HCT116 (cell line): ENCODE data around the gene SPARC. TPM values are rescaled to one million over a fixed set of nuclear protein-coding genes. Genes with fewer than 3 reads are reported as not detected.

Experiments used
- ATAC-seq: fragments of 200-7000 bp; cut with Tn5 transposase; 2 replicates; pipeline ENCODE4 v1.9.1; 2020; ENCODE audit warnings: mild to moderate bottlenecking, moderate library complexity
- BruUV-seq: library from RNA; stranded (reverse); fragments of 400-500 nt; replicated peaks from 2 replicates; lab custom pipeline; 2021; lab: Mats Ljungman, UMichigan
- CTCF ChIA-PET: fragments of 300-600 bp; sonication (Branson Sonifier 250); formaldehyde crosslinking; loops from one replicate; lab custom pipeline; 2021; ENCODE audit warnings: antibody characterized with exemption; lab: Charles Lee
- POLR2A ChIA-PET: fragments of 300-600, 350-600 bp; sonication (Branson Sonifier 250); formaldehyde crosslinking; loops from one replicate; lab custom pipeline; 2021; ENCODE audit warnings: antibody characterized with exemption; lab: Charles Lee
- RAD21 ChIA-PET, 2 experiments: fragments of 300-600 bp; sonication (Branson Sonifier 250); formaldehyde crosslinking; loops; one replicate each; lab custom pipeline; 2023; ENCODE audit warnings: low total read pairs in 2 of 2; ENCODE audit not compliant: uncharacterized antibody in 2 of 2, unreplicated experiment in 2 of 2, low non-redundant PET in 1 of 2; lab: Charles Lee
- DNase-seq: peaks from one replicate; pipeline ENCODE4 v3.0.0-alpha.2; 2010; ENCODE audit warnings: low read depth, low spot score
- H2AFZ ChIP-seq: fragments of 200-600 bp; shearing (Covaris generic), sonication (generic); 2 replicates; pipeline ENCODE4 v1.6.1; 2017; ENCODE audit warnings: low read depth, mixed run types, mixed read lengths, antibody characterized with exemption, low read length; ENCODE audit not compliant: poor library complexity, severe bottlenecking
- H3K27ac ChIP-seq: 2 replicates; pipeline ENCODE4 v1.5.1; 2012; ENCODE audit warnings: low read depth, low read length
- H3K27me3 ChIP-seq: fragments of 200-600 bp; sonication (generic); 2 replicates; pipeline ENCODE4 v1.6.1; 2016; ENCODE audit warnings: mixed run types, low read length, mixed read lengths; ENCODE audit not compliant: insufficient read depth
- H3K36me3 ChIP-seq, 2 experiments: fragments of 200-500 bp in 1 of 2; fragments of 200-600 bp in 1 of 2; sonication (Bioruptor generic) in 1 of 2; sonication (generic) in 1 of 2; 2 replicates each; pipeline versions ENCODE4 v1.5.1 to v1.6.1; 2014 to 2016; ENCODE audit warnings: low read length in 2 of 2, inconsistent platforms in 1 of 2, mixed read lengths in 1 of 2, mixed run types in 1 of 2; ENCODE audit not compliant: insufficient read depth in 2 of 2, control insufficient read depth in 1 of 2
- H3K4me1 ChIP-seq, 2 experiments: fragments of 200-600 bp in 1 of 2; sonication (generic) in 1 of 2; 2 replicates each; pipeline versions ENCODE4 v1.5.1 to v1.6.1; 2012 to 2017; ENCODE audit warnings: low read length in 2 of 2, inconsistent platforms in 1 of 2, mild to moderate bottlenecking in 1 of 2, mixed read lengths in 1 of 2, mixed run types in 1 of 2, moderate library complexity in 1 of 2; ENCODE audit not compliant: insufficient read depth in 2 of 2, control insufficient read depth in 1 of 2
- H3K4me2 ChIP-seq: fragments of 200-600 bp; sonication (generic); 2 replicates; pipeline ENCODE4 v1.6.1; 2017; ENCODE audit warnings: mixed run types, low read length, mixed read lengths
- H3K4me3 ChIP-seq, 2 experiments: fragments of 200-600 bp in 1 of 2; sonication (generic) in 1 of 2; replicated peaks in 1 of 2; 2 replicates each; pipeline ENCODE4 v1.5.1; 2011 to 2016; ENCODE audit warnings: low read length in 2 of 2, control low read depth in 1 of 2, low read depth in 1 of 2, mild to moderate bottlenecking in 1 of 2, mixed read lengths in 1 of 2, mixed run types in 1 of 2
- H3K79me2 ChIP-seq: fragments of 200-600 bp; sonication (generic); 2 replicates; pipeline ENCODE4 v1.6.1; 2017; ENCODE audit warnings: mild to moderate bottlenecking, mixed run types, low read length, moderate library complexity, mixed read lengths; ENCODE audit not compliant: insufficient read depth
- H3K9ac ChIP-seq: fragments of 200-600 bp; sonication (generic); 2 replicates; pipeline ENCODE4 v1.6.1; 2016; ENCODE audit warnings: low read length, mixed read lengths
- H3K9me2 ChIP-seq: fragments of 200-600 bp; sonication (generic), shearing (Covaris generic); 2 replicates; pipeline ENCODE4 v1.6.1; 2017; ENCODE audit warnings: mixed run types, mild to moderate bottlenecking, moderate library complexity; ENCODE audit not compliant: insufficient read depth
- H3K9me3 ChIP-seq, 2 experiments: fragments of 200-500 bp in 1 of 2; fragments of 200-600 bp in 1 of 2; sonication (Bioruptor generic) in 1 of 2; sonication (generic) in 1 of 2; 2 replicates each; pipeline ENCODE4 v1.6.1; 2014 to 2017; ENCODE audit warnings: low read length in 2 of 2, mixed read lengths in 2 of 2, inconsistent platforms in 1 of 2, low read depth in 1 of 2, mild to moderate bottlenecking in 1 of 2, mixed run types in 1 of 2, moderate library complexity in 1 of 2; ENCODE audit not compliant: control insufficient read depth in 1 of 2, insufficient read depth in 1 of 2
- H4K20me1 ChIP-seq: fragments of 200-600 bp; sonication (generic), shearing (Covaris generic); 2 replicates; pipeline ENCODE4 v1.6.1; 2017; ENCODE audit warnings: mixed run types, mild to moderate bottlenecking, moderate library complexity; ENCODE audit not compliant: insufficient read depth
- CBX3 ChIP-seq: IDR thresholded peaks from 2 replicates; pipeline ENCODE4 v1.6.1; 2012; ENCODE audit warnings: low read depth
- EZH2 ChIP-seq: fragments of 200-600 bp; sonication (generic); IDR thresholded peaks from 2 replicates; pipeline ENCODE4 v1.6.1; 2017; ENCODE audit warnings: antibody characterized with exemption, mixed run types
- FOSL1 ChIP-seq: IDR thresholded peaks from 2 replicates; pipeline ENCODE4 v1.6.1; 2012; ENCODE audit warnings: low read depth
- JUND ChIP-seq: IDR thresholded peaks from 2 replicates; pipeline ENCODE4 v1.6.1; 2012
- POLR2A ChIP-seq: IDR thresholded peaks from 2 replicates; pipeline ENCODE4 v1.7.0; 2011; ENCODE audit warnings: borderline replicate concordance; ENCODE audit not compliant: insufficient read depth, insufficient read length; ENCODE audit errors: extremely low read depth
- RAD21 ChIP-seq: IDR thresholded peaks from 2 replicates; pipeline ENCODE4 v1.6.1; 2012; ENCODE audit warnings: low read depth, mild to moderate bottlenecking
- REST ChIP-seq: IDR thresholded peaks from 2 replicates; pipeline ENCODE4 v1.6.1; 2012; ENCODE audit warnings: low read depth
- SIN3A ChIP-seq: IDR thresholded peaks from 2 replicates; pipeline ENCODE4 v1.6.1; 2012; ENCODE audit warnings: low read depth
- SRF ChIP-seq: IDR thresholded peaks from 2 replicates; pipeline ENCODE4 v1.6.1; 2012; ENCODE audit warnings: low read depth
- YY1 ChIP-seq: IDR thresholded peaks from 2 replicates; pipeline ENCODE4 v1.6.1; 2011; ENCODE audit warnings: low read length, low read depth, moderate library complexity, mild to moderate bottlenecking; ENCODE audit not compliant: insufficient replicate concordance; ENCODE audit errors: extremely low read depth
- ZFX ChIP-seq: fragments of 450-650 bp; IDR thresholded peaks from 2 replicates; pipeline ENCODE4 v1.6.1; 2017
- ZNF274 ChIP-seq: fragments of 200-500 bp; sonication (Bioruptor generic); IDR thresholded peaks from 2 replicates; pipeline ENCODE4 v1.6.1; 2014; ENCODE audit warnings: mild to moderate bottlenecking, low read depth, low read length, inconsistent platforms
- intact Hi-C: fragments of 100-400 bp; cut with micrococcal nuclease; formaldehyde crosslinking; loops from 2 replicates; pipeline ENCODE4 v1.10.0; 2022
- total RNA-seq: library from RNA; stranded (reverse); gene quantifications from one replicate; pipeline ENCODE4 v1.2.1, GENCODE V29; 2021; ENCODE audit not compliant: unreplicated experiment
- TF ChIP-seq, protein P1 (sequence below): IDR thresholded peaks from 2 replicates; pipeline ENCODE4 v1.6.1; 2012
- TF ChIP-seq, protein P2 (sequence below), 3 experiments: fragments of 200-600 bp in 1 of 3; sonication (generic) in 1 of 3; IDR thresholded peaks in 2 of 3; conservative IDR thresholded peaks in 1 of 3; 2 replicates each; pipeline ENCODE4 v1.5.1; 2012 to 2017; ENCODE audit warnings: low read depth in 2 of 3, low read length in 2 of 3, antibody characterized with exemption in 1 of 3, borderline replicate concordance in 1 of 3, control low read depth in 1 of 3, mild to moderate bottlenecking in 1 of 3, mixed read lengths in 1 of 3, mixed run types in 1 of 3, moderate library complexity in 1 of 3; ENCODE audit not compliant: insufficient read depth in 1 of 3

SPARC gene
- total RNA-seq, 1 experiment from 2014 or later = 3.0 TPM

DNA sequence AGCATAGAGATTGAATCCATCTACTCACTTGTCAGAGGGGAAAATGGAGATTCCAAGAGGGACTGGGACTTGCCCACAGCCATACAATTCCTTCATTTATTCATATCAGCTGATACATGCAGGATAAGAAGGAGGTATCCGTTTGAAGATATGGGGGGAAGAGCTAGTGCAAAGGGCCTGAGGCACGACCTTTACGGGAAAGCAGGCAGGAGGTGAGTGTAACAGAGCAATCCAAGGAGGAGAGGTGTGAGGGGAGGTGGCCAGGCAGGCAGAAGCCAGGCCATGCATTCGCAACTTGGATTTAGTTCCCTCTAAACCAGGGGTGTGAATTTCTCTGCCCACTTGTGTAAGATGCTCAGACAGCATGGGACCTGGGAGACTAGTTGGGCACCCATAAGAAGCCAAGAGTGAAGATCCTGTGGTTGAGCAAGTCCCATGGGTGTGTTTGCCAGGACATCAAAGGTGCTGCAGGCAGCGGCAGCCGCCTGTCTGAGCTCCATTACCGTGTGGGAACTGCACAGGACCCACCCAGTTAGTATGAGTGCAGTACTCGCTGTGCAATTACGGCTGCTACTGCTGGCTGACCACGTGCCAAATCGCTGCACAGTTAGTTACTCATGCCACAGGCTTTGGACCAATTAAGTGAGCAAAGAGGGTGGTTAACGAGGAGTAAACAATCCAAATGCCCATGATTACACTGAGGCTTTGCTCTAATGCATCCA lies 64.2 kb downstream of the SPARC start (continued):
- no peak for TF ChIP-seq REST
- TF ChIP-seq, protein P1, sequence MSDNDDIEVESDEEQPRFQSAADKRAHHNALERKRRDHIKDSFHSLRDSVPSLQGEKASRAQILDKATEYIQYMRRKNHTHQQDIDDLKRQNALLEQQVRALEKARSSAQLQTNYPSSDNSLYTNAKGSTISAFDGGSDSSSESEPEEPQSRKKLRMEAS = no peak
- no peak for TF ChIP-seq CBX3
- TF ChIP-seq SIN3A = no peak

DNA sequence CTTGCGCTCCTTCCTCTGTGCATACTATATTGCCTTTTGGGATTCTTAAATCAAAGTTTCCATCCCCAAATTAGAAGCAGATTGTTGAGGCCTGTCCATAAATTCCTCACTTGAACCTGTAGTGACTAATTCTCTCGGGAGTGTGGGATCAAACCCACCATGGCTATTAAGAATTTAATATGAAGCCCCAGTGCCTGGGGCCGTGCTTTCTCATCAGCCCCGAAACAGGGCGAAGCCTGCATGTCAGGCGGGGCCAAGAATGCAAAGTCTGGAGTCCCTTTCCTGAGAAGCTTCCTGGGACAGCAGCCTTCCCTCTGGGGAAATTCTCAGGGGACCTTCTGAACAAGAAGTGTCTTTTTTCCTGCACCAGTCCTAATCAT lies 66.3 kb downstream of the SPARC start:
- ChIA-PET POLR2A (no interaction called here), CTCF (no interaction called here), RAD21 (no interaction called here)
- Histone ChIP-seq H3K79me2 (no peaks in the 10 kb centered on the region), H3K4me2 (no peak overlapping the region), H3K9me3 (no peaks in the 10 kb centered on the region), H3K27me3 (peaks cover 13% of the 10 kb centered on the region; the same call in 1 of the 2 replicates), H3K27ac (no peak overlapping the region), H3K4me3 (no peak overlapping the region), H3K4me1 (peaks cover 30 to 33% of the 10 kb centered on the region in 2 experiments), H3K9me2 (no peaks in the 10 kb centered on the region), H3K36me3 (no peaks in the 10 kb centered on the region), H2AFZ (no peak overlapping the region), H3K9ac (no peak overlapping the region), H4K20me1 (no peaks in the 10 kb centered on the region)
- ATAC-seq = no peak
- intact Hi-C loops = no loop called here
- DNase-seq = no peak
- BruUV-seq = no TSS peak
- TF ChIP-seq, protein P2, sequence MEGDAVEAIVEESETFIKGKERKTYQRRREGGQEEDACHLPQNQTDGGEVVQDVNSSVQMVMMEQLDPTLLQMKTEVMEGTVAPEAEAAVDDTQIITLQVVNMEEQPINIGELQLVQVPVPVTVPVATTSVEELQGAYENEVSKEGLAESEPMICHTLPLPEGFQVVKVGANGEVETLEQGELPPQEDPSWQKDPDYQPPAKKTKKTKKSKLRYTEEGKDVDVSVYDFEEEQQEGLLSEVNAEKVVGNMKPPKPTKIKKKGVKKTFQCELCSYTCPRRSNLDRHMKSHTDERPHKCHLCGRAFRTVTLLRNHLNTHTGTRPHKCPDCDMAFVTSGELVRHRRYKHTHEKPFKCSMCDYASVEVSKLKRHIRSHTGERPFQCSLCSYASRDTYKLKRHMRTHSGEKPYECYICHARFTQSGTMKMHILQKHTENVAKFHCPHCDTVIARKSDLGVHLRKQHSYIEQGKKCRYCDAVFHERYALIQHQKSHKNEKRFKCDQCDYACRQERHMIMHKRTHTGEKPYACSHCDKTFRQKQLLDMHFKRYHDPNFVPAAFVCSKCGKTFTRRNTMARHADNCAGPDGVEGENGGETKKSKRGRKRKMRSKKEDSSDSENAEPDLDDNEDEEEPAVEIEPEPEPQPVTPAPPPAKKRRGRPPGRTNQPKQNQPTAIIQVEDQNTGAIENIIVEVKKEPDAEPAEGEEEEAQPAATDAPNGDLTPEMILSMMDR (IDR thresholded peaks at IDR 0.05 in 2 of 3, conservative IDR thresholded peaks at IDR 0.05 in 1 of 3; ENCODE audit: borderline replicate concordance in 1 of 3, insufficient read depth in 1 of 3, low read depth in 2 of 3, low read length in 2 of 3) = no peak
- TF ChIP-seq SIN3A (no peak), JUND (no peak), POLR2A (no peak), YY1 (no peak), EZH2 (no peak), RAD21 (no peak), SRF (no peak), ZNF274 (no peak), REST (no peak), FOSL1 (no peak), ZFX (no peak)
